K562 (cell line): Measurements from ENCODE around the gene CAPZB. TPM values are rescaled to one million over a fixed set of nuclear protein-coding genes. Genes with fewer than 3 reads are reported as not detected.

Experiments
- ATAC-seq: fragments of 200-7000 bp; cut with Tn5 transposase; 3 replicates; pipeline ENCODE4 v1.9.1; 2020; ENCODE audit warnings: moderate library complexity
- BruUV-seq: library from RNA; stranded (reverse); fragments of 400-500 nt; replicated peaks from 2 replicates; lab custom pipeline; 2021; lab: Mats Ljungman, UMichigan
- CTCF ChIA-PET: fragments of 300-600 bp; formaldehyde crosslinking; extraction: SDS; loops from one replicate; lab custom pipeline; 2021; ENCODE audit warnings: low intra/inter-chr PET ratio; lab: Yijun Ruan, JAX
- POLR2A ChIA-PET: fragments of 300-600, 350-650 bp; sonication (Branson Sonifier 250); formaldehyde crosslinking; extraction: SDS; loops from one replicate; lab custom pipeline; 2021; ENCODE audit warnings: antibody characterized with exemption, inconsistent platforms; lab: Yijun Ruan, JAX
- DNase-seq, 4 experiments: peaks; one replicate each; pipeline versions ENCODE4 v3.0.0 to v3.0.0-alpha.2; 2011 to 2018; ENCODE audit warnings: low spot score in 3 of 4, mixed read lengths in 3 of 4; ENCODE audit errors: extremely low read depth in 1 of 4
- FAIRE-seq: peaks from 2 replicates; lab custom pipeline; 2011; peaks lifted over from hg19 to GRCh38; lab: Jason Lieb, UNC
- H2AFZ ChIP-seq: 2 replicates; pipeline ENCODE4 v1.6.0; 2011; ENCODE audit warnings: low read depth, low read length, control low read depth, inconsistent platforms
- H3K27ac ChIP-seq: fragments of 200-600 bp; 3 replicates; pipeline ENCODE4 v1.8.0; 2011; ENCODE audit warnings: low read depth, mild to moderate bottlenecking, control low read depth, inconsistent platforms, low read length, moderate library complexity, mixed read lengths; ENCODE audit errors: extremely low read depth
- H3K27me3 ChIP-seq, 2 experiments: fragments of 300-600 bp in 1 of 2; 2 replicates in 1 of 2; 3 replicates in 1 of 2; pipeline versions ENCODE4 v1.6.0 to v1.8.0; 2011; ENCODE audit warnings: inconsistent platforms in 2 of 2, low read length in 2 of 2, mild to moderate bottlenecking in 1 of 2, mixed read lengths in 1 of 2, moderate library complexity in 1 of 2; ENCODE audit not compliant: control insufficient read depth in 2 of 2, insufficient read depth in 2 of 2
- H3K36me3 ChIP-seq: fragments of 300-600 bp; 3 replicates; pipeline ENCODE4 v1.8.0; 2011; ENCODE audit warnings: mild to moderate bottlenecking, low read length, inconsistent platforms; ENCODE audit not compliant: control insufficient read depth, insufficient read depth
- H3K4me1 ChIP-seq, 2 experiments: fragments of 200-600 bp in 1 of 2; replicated peaks in 1 of 2; 2 replicates in 1 of 2; 3 replicates in 1 of 2; pipeline versions ENCODE4 v1.5.1 to v1.8.0; 2011; ENCODE audit warnings: inconsistent platforms in 2 of 2, low read length in 2 of 2, mild to moderate bottlenecking in 1 of 2, mixed read lengths in 1 of 2, moderate library complexity in 1 of 2; ENCODE audit not compliant: control insufficient read depth in 2 of 2, insufficient read depth in 2 of 2
- H3K4me2 ChIP-seq: 2 replicates; pipeline ENCODE4 v1.6.1; 2011; ENCODE audit warnings: low read length, control low read depth, inconsistent platforms, mixed read lengths; ENCODE audit not compliant: insufficient read depth
- H3K4me3 ChIP-seq: fragments of 200-600 bp; sonication (generic), shearing (Covaris generic); 2 replicates; pipeline ENCODE4 v1.5.1; 2016; ENCODE audit warnings: control low read depth, inconsistent platforms
- H3K79me2 ChIP-seq: fragments of 200-600 bp; 3 replicates; pipeline ENCODE4 v1.8.0; 2011; ENCODE audit warnings: low read length, inconsistent platforms; ENCODE audit not compliant: control insufficient read depth, insufficient read depth
- H3K9ac ChIP-seq, 2 experiments: 2 replicates each; pipeline versions ENCODE4 v1.6.0 to v1.6.1; 2011; ENCODE audit warnings: low read depth in 2 of 2, low read length in 2 of 2, control low read depth in 1 of 2, inconsistent platforms in 1 of 2, mild to moderate bottlenecking in 1 of 2, mixed read lengths in 1 of 2; ENCODE audit not compliant: insufficient read depth in 1 of 2
- H3K9me1 ChIP-seq: one replicate; pipeline ENCODE4 v1.6.0; 2011; ENCODE audit warnings: inconsistent platforms, mild to moderate bottlenecking, low read length, moderate library complexity; ENCODE audit not compliant: control insufficient read depth, insufficient read depth
- H3K9me3 ChIP-seq: replicated peaks from 2 replicates; pipeline ENCODE4 v1.5.1; 2011; ENCODE audit warnings: low read depth, low read length, inconsistent platforms; ENCODE audit not compliant: control insufficient read depth, insufficient read depth
- H4K20me1 ChIP-seq: replicated peaks from 2 replicates; pipeline ENCODE4 v1.6.1; 2011; ENCODE audit warnings: low read length, inconsistent platforms, mixed read lengths; ENCODE audit not compliant: control insufficient read depth, insufficient read depth
- ATF4 ChIP-seq: fragments of 450-650 bp; formaldehyde crosslinking; IDR thresholded peaks from 2 replicates; pipeline ENCODE4 v1.4.0; 2022; ENCODE audit warnings: mild to moderate bottlenecking, moderate library complexity
- GATAD2A ChIP-seq: fragments of 450-650 bp; IDR thresholded peaks from 2 replicates; pipeline ENCODE4 v1.6.1; 2017
- HDAC3 ChIP-seq: fragments of 450-650 bp; IDR thresholded peaks from 2 replicates; pipeline ENCODE4 v1.6.1; 2018; ENCODE audit warnings: borderline replicate concordance, mild to moderate bottlenecking, moderate library complexity; ENCODE audit not compliant: partially characterized antibody
- NFE2 ChIP-seq: IDR thresholded peaks from 2 replicates; pipeline ENCODE4 v1.6.1; 2014; ENCODE audit warnings: antibody characterized with exemption, low read depth
- NFYB ChIP-seq: IDR thresholded peaks from 2 replicates; pipeline ENCODE4 v1.6.1; 2011; ENCODE audit warnings: mild to moderate bottlenecking, moderate library complexity; ENCODE audit not compliant: insufficient read length; ENCODE audit errors: extremely low read depth
- RBM25 ChIP-seq: fragments of 200-400 bp; formaldehyde crosslinking; IDR thresholded peaks from 2 replicates; pipeline ENCODE4 v1.6.1; 2018; ENCODE audit warnings: low read length, low read depth, moderate library complexity; ENCODE audit not compliant: severe bottlenecking
- RFX7 ChIP-seq: fragments of 250-450 bp; sonication (Bioruptor Pico); IDR thresholded peaks from 2 replicates; pipeline ENCODE4 v1.5.1; 2021; ENCODE audit warnings: mild to moderate bottlenecking
- RHOXF2B ChIP-seq: fragments of 250-450 bp; sonication (Bioruptor Pico); conservative IDR thresholded peaks from 2 replicates; pipeline ENCODE4 v1.5.1; 2021
- TSC22D4 ChIP-seq: fragments of 450-650 bp; IDR thresholded peaks from 2 replicates; pipeline ENCODE4 v1.6.1; 2016; ENCODE audit warnings: missing genetic modification characterization, missing biosample characterization, control low read depth
- WHSC1 ChIP-seq: IDR thresholded peaks from one replicate; pipeline ENCODE4 v1.6.1; 2012; ENCODE audit warnings: low read length, control low read depth, inconsistent platforms
- ZNF354B ChIP-seq: fragments of 250-450 bp; sonication (Bioruptor Pico); IDR thresholded peaks from 2 replicates; pipeline ENCODE4 v1.4.0; 2020
- ZSCAN32 ChIP-seq: fragments of 450-650 bp; formaldehyde crosslinking; IDR thresholded peaks from 2 replicates; pipeline ENCODE4 v1.4.0; 2020; ENCODE audit warnings: mild to moderate bottlenecking, moderate library complexity
- WGBS: fragments of 100-300 bp; shearing (Covaris generic); methylation state at CpG from one replicate; pipeline ENCODE4 v1.1.6; 2016; ENCODE audit warnings: low coverage, mixed read lengths; ENCODE audit not compliant: insufficient coverage; ENCODE audit errors: missing lambda C conversion rate; 5-methylcytosine and 5-hydroxymethylcytosine counted together
- in situ Hi-C: fragments of 300-500 bp; cut with MboI; formaldehyde crosslinking; loops from 4 replicates; pipeline ENCODE4 v1.15.0; 2018; ENCODE audit warnings: inconsistent platforms, mixed read lengths
- intact Hi-C: fragments of 100-400 bp; cut with micrococcal nuclease; formaldehyde crosslinking; loops from 2 replicates; pipeline ENCODE4 v1.14.2; 2022
- polyA plus RNA-seq, 8 experiments: library from polyadenylated mRNA; depleted of rRNA in 4 of 8; stranded (reverse) in 5 of 8; unstranded in 3 of 8; fragments of >200 nt; fragmentation: Nextera tagmentation in 2 of 8; fragmentation: Illumina TruSeq in 1 of 8; extraction: Ambion mirVana in 2 of 8; extraction: Trizol in 1 of 8; gene quantifications; 2 replicates each; pipeline versions ENCODE4 v1.2.1 to v1.2.3, GENCODE V29; 2011 to 2014; ENCODE audit warnings: inconsistent platforms in 1 of 8, missing spikeins in 1 of 8
- total RNA-seq, 7 experiments: library from RNA; depleted of rRNA in 6 of 7; stranded (reverse); fragments of >200 nt in 6 of 7; fragmentation: Illumina TruSeq in 2 of 7; extraction: Trizol in 2 of 7; gene quantifications; 2 replicates each; pipeline versions ENCODE4 v1.2.1 to v1.2.3, GENCODE V29; 2011 to 2021; ENCODE audit warnings: low replicate concordance in 1 of 7

CAPZB gene
- total and polyA plus RNA-seq, 9 of the 15 experiments (the other 6 are each of a cell fraction or from before 2014, with no cell fraction given), result 57.6 to 297 (median 125) TPM

GRCh38 chr1:19353596-19353995 is 131.7 kb downstream of the CAPZB start:
- intact Hi-C loops (no loop called here), in situ Hi-C loops (no loop called here)
- H3K27ac ChIP-seq, result no peak overlapping the region
- no TSS peak for BruUV-seq
- H3K9me1 ChIP-seq, result no peaks in the 10 kb centered on the region
- no peak for TF ChIP-seq RHOXF2B (CRISPR knock-in tag)
- no peak for TF ChIP-seq ATF4 (CRISPR knock-in tag)
- no peak for TF ChIP-seq TSC22D4 (tag)
- TF ChIP-seq NFYB, result no peak
- TF ChIP-seq HDAC3, result no peak
- no peak for TF ChIP-seq RFX7
- TF ChIP-seq GATAD2A, result no peak
- no peak for TF ChIP-seq WHSC1
- TF ChIP-seq RBM25, result no peak
- TF ChIP-seq ZSCAN32 (CRISPR knock-in tag), result no peak
- no peak for TF ChIP-seq NFE2
- no peak for TF ChIP-seq ZNF354B (CRISPR knock-in tag)
- no peak for FAIRE-seq
- peaks cover 0 to 13% of the 10 kb centered on the region in 2 experiments; a peak in 1 of 5 replicates for H3K4me1 ChIP-seq
- H3K27me3 ChIP-seq, result no peaks in the 10 kb centered on the region
- no peak overlapping the region for H3K4me2 ChIP-seq
- H3K79me2 ChIP-seq, result no peaks in the 10 kb centered on the region
- ChIA-PET CTCF (no interaction called here), POLR2A (interaction anchor here (0.9 to 1.2 kb wide), 3 partner anchors 11 to 273 kb away, joined by 3 to 4 read pairs (median 3); no protein-coding TSS in a partner anchor)
- no peak for DNase-seq
- H3K36me3 ChIP-seq, result peaks cover 56% of the 10 kb centered on the region; the same call in 2 of the 3 replicates
- H3K4me3 ChIP-seq, result no peak overlapping the region
- no peak overlapping the region for H3K9ac ChIP-seq
- no peak overlapping the region for H2AFZ ChIP-seq
- H4K20me1 ChIP-seq, result peaks cover 5% of the 10 kb centered on the region; the same call in 1 of the 2 replicates
- no peaks in the 10 kb centered on the region for H3K9me3 ChIP-seq
- ATAC-seq, result no peak
- 78% methylated on average over 8 of the region's 8 CpGs for WGBS
